Dermis microvascular lymphatic vessel endothelial cell (primary cell): Measurements from ENCODE around the gene HUS1. TPM values are rescaled to one million over a fixed set of nuclear protein-coding genes. Genes with fewer than 3 reads are reported as not detected.

Source experiments
- DNase-seq, 2 donors: peaks; one replicate each; pipeline versions ENCODE4 v3.0.0 to v3.0.0-alpha.2; 2010; ENCODE audit warnings: low read depth in 2 of 2
- total RNA-seq: library from RNA; depleted of rRNA; stranded (reverse); fragments of >200 nt; gene quantifications from 2 replicates; pipeline ENCODE4 v1.2.1, GENCODE V29; 2014

HUS1 gene
- total RNA-seq, 1 donor from 2014 or later, result 8.3 TPM

DNA sequence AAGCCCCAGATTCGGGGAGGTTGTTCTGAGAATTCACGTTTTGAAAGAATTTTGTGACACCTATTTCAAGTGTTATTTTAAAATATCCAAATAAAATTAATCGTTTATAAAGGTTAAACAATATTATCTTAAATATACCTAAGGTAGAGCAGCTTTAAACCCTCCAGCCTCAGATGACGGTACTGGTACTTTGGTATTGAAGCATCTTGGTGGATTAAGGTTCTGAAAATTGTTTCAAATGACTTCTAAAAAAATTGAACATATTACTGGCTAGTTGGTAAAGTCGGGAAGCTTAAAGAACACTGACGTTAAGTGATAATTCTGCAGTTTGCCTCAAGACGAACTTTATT lies 392 bp upstream of the HUS1 start:
- no peak for DNase-seq

DNA sequence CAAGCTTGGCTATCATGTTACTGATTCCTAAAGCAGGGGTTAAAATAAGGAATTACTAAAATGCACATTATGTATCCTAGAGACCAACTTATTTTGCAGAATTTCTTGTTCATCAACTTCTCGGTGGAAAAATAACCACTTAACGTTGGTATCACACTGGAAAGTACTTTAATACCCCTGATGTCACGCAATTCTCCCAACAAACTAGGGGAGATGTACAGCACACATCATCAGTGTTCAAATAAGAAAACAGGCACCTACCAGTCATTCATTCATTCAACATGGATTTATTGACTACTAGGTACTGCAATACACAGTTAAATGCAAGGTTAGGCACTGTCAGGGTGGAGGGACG lies 648 bp downstream of the HUS1 start:
- DNase-seq, result no peak

DNA sequence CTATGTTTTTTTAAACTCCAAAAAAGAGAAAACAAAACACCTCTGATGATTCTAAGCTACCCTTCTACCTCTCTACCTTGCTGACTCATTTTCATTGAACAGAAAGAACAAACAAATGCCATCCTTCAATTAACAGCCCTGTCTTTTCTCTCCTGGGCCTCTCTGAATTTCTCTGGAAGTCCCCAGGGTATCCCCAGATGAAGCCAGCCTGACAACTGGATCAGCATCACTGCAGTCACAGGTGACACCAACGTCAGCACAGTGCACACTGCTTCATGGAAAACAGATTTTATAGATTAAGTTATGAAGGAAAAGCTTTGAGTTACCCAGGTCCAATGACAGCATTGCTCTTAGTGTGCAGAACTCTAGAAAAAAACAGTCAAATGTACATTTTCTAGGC lies 5.7 kb downstream of the HUS1 start:
- no peak for DNase-seq

DNA sequence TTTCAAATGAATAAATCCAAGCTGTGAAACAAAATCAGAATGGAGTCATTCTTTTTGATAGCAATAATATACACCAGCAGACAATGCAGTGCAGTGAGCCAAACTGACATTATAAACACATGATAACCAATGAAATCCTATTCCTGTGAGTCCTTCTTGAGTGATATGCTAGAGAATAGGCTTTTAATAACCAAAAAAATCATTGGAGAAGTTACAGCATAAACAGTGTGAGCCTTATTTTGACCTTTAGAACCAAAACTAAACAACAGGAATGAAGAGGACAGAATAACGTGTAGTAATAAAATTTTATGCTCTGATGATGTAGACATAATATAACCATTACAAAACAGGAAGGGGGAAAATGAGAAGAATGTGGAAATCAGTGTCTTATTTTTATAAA lies 8.7 kb downstream of the HUS1 start:
- DNase-seq, result peak; percentile 44 to 83

DNA sequence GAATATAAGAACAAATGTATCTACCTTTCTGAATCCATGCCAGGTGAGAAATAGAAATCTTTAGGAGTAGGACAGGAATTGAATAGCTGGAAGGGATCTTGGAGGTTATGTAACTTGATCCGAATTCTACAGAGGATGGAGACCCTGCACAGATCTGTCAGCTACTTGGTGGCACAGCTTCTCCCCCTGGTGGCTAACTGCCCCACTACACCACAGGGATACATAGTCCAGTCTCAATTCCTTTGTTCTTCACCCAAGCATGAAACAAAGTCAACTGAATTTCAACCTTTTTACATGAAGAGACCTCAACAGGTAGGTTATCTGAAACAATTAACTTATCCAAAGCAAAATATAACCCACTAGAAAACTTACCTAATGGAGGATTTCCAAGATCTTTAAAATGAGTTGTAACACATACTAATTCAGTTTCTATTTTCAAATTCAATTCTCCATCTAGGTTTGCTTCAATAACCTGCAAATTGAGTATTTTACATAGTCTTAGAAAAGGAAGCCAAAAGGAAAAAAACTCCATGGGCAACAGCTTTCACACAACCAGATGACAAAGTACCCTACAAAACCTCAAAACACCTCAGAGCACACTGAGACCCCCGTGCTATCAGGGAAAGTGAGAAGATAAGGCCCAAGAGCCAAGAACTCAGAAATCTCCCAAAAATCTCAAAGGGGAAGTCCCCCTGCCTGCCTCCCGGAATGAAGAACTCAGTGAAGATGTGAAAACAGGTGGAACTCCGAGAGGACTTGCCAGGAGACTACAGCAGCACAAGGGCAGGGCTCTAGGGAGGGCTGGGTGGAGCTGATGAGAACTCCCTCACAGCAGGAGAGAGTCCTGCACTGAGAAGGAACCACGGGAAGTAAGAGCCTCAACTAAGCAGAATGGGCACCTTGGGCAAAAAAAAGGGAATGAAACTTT lies 10.3 kb downstream of the HUS1 start:
- peak; percentile 61 to 86 for DNase-seq

DNA sequence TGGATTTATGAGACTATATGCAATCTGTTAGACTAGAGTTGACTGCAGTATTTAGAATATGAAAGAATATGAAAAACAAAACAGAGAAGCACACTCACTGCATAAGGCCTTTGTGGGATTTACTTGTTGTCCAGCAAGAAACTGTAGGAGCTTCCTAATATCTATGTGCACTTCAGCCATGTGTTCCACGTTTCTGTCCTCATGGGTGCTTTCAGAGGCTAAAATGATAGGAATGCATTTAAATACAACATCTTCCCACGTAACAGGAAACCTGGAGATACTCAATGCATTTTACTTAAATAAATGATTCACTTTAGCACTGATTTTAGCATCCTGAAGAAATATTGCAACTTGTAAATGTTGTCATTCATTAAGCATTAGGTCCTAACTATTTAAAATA lies 11.7 kb downstream of the HUS1 start:
- no peak for DNase-seq

DNA sequence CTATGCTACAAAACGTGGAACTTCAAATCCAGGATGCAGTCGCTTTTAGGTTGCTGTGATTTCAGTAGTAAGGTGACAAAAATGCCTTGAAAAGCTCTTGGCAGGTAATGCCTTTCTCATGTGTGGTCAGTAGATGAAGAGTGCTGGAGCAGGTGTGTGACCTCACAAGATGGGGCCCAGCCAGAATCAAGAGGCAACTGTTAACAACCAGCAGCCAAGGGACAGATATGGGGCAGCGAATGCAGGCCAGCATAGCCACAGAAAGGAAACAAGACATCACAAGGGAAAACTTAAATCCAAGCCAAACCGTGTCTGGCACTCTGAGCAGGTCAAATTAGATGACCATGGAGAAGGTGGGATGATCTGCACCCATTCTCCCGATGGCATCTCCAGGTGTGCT lies 12.3 kb downstream of the HUS1 start:
- no peak for DNase-seq

DNA sequence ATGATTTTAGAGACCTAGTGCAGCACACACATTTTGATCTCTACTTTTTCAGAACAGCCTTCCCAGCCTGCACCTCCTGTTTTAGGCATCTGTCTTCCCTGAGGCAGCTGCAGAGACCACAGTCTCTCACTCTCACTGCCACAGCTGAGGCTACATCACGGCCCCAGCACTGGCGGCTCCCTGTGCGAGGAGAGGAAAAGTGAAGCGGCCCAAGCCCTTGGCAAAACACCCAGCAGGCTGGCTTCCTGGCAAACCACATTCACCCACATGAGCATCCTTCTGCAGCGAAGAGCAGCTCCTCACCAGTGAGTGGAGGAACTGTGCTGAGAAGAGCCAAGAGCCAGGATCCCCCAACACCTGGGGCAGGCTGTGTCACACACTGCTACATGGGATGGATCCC lies 14.0 kb downstream of the HUS1 start:
- no peak for DNase-seq

DNA sequence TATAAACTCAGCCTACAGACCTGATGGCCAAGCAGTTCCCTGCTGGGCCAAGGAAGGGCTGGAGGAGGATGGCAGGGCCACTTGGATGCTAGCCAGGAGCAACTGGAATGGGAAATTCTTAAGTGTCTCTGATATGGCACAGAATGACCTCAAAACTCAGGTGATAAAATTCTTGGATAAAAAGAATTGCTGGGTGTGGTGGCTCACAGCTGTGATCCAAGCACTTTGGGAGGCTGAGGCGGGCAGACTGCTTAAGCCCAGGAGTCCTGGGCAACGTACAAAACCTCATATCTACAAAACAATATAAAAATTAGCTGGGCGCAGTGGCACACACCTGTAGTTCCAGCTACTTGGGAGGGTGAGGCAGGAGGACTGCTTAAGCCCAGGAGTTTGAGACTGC lies 17.2 kb downstream of the HUS1 start:
- no peak for DNase-seq

DNA sequence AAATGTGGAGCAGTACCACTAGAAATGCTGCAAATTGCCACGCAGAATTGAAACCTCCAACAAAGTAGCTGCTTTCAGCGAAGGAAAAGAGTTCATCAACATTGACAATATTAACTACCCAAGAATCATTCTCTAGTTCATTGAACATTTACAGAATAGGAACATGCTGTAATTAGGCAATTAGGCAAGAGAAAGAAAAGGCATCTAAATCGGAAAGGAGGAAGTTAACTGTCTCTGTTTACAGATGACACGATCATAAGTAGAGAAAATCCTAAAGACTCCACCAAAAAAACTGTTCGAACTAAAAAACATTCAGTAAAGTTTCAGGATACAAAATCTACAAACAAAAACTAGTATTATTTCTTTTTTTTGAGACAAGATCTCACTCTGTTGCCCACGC lies 22.3 kb downstream of the HUS1 start:
- DNase-seq, result no peak

DNA sequence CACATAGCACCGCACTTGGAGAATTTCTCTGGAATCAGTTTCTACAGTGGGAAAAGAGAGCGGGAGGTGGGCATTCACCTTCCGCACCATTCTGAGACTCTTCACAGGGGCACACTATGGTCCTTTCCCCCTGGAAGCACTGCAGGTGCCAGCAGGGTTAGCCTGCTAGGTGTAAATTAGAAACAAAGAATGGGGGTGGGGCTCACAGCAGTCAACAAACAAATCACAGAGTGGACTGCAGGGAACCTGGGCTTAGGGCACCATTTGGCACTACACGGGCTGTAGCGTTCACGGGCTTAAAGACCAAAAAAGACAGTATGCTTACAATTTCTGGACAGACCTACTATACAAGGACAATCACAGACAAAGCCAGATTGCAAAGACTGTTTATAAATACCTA lies 23.2 kb downstream of the HUS1 start:
- no peak for DNase-seq

DNA sequence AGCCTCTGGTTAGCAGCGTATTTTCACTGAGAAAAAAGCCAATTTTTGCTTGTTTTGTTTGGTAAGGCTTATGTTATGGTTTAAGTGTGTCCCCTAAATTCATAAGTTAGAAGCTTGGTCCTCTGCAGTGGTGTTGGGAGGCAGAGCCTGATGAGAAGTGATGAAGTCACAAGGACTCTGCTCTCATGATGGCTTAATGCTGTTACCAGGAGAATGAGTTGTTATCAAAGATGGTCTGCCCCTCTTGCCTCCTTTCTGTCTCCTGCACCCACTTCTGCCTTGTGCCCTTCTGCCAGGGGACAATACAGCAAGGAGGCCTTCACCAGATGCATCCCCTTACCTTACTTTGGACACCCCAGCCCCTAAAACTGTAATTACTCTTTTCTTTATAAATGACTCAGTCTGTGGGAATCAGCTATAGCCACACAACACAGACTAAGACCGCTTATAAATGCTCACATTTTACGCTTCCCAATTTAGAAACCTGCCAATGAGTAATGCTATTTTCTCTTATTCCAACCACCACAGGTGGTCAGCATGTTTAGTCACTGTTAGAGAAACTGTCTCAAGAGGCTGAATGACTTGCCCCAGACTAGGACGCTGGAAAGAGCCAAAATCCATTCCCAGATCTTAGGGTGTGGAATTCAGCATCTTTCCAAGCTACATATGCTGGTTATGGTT lies 25.0 kb downstream of the HUS1 start:
- DNase-seq, result no peak

DNA sequence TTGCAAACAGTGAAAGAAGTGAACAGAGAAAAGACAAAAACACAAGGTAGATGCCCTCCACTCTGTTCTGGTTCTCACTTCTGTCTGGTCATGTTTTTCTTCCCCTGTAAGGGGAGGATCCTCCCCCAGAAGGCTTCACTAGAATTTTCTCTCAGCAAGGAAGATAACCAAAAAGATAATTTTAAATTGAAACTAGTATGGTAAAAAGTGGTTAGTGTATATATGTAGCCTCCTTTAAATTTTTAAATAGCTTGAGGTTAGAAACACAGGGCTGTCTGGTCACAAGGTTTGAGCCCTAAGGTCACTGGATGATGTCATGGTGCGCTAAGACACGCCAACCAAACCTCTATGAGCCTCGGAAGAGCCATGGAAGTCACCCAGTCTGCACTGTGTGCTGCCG lies 25.6 kb downstream of the HUS1 start:
- DNase-seq, result no peak

DNA sequence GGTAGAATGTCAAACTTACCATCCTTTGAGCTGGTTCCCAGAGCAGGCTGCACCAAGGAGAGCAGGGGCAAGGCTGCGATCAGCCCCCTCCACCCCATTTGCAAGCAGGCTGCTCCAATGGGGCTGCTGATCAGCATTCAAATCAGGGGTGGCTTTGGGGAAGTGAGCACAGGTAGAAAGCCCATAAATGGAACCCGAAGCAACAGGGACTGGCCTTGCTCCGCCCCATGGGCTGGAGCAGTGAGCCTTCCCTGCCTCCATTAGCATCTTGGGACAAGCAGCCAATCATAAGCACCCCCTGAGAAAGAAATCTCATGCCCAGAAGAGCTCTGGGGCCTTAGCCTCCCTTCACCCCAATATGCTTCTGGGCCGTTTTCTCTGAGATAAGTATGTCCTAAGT lies 27.2 kb downstream of the HUS1 start:
- no peak for DNase-seq

DNA sequence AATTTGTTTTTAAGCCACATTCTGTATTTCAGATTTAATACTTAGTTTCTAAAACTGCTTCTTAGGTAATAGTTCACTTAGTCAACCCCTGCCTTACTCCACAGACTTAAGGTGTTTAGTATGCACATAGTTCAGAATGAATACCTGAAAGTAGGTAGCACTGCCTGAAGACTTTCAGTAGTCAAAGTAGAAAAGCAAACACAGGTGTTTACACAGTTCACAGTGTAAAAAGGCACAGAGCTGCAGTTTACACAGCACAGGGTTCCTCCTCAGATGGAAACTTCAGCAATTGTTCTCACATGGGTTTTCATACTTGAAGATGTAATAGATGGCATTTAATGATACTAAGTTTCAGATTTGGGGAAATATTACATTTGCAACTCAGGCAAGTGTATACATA lies 28.0 kb downstream of the HUS1 start:
- DNase-seq, result no peak

DNA sequence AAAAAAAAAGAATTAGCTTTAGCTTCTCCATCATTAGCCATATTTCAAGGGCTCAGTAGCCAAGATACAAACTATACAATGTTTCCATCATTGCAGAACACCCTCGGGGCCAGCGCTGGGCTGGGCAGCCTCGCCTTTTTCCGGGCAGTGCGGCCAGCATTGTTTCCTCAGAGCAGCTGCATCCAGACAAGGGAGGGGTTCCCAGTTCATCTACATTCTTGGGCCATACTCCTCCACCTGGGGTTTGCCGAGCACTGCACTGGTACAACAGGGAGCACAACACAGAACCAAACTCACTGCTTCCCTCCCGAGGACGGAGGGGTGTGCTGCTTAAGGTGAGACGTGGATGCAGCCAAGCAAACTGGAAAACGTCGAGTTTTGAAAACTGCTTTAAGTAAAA lies 28.7 kb downstream of the HUS1 start:
- DNase-seq, result peak; percentile 24 to 87

DNA sequence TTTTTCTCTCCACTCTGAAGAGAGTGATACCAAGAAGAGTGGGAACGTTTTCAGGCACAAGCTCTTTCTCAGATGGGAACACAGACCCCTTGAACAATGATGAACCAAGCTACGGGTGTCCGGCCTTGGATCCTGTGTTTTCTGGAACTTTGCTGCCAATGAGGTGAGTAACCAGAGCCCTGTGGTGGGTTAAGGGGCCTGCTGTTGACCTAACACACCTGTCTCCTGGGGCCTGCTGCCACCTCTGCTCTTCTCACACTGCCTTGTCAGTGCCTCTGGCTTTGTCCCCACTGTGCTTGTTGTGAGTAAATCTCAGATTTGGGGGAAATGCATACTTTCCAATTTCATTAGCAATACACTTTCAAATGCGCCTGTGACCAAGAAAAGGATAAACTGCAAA lies 29.7 kb downstream of the HUS1 start:
- no peak for DNase-seq

DNA sequence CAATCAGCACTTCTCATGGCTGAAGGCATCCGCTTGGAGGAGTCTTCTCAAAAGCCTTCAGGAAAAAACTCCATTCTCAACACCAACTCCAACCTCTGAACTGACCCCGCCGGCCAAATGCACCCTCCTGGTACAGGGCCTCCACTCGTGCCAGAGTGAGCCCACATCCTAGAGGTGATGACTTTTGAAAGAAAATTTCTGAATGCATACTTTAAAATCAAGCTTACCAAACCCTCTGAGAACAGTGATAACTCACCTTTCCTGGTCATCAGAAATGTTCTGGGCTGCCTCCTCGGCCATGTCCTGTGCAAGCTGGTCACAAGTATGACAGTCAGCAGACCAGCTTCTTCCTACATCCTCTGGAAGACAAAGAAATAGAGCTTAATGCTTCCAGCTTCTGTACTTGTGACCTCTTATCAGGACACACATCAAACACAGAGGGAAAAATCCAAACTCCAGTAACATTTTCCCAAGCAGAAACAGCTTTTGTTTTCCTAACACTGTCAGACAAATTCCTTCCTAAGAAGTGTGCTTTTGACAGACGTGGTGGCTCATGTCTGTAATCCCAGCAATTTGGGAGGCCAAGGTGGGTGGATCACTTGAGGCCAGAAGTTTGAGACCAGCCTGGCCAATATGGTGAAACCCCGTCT lies 31.1 kb downstream of the HUS1 start, which contains the start of gene PKD1L1:
PKD1L1 (minus strand) TSS at position 326 of the 650 bp plus-strand sequence; CDS start at position 300, 26 bp downstream.
- peak in 1 of 2 donors; percentile 83 for DNase-seq

DNA sequence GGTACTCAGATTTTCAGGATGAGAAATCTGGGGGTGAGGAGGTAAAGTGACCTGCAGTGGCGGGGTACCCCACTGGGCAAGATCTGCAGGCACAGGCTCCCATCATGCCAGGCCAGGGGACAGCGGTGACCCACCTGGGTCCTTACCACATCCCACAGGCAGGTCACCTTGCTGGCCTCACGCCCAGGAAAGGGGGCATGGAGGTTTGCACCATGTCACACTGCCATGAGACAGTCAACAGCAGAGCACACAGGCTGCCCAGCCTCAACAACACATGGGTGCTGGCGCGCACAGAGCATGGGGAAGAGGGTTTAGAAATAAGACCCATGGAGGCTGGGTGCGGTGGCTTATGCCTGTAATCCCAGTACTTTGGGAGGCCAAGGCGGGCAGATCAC lies 32.1 kb downstream of the HUS1 start:
- DNase-seq, result no peak

DNA sequence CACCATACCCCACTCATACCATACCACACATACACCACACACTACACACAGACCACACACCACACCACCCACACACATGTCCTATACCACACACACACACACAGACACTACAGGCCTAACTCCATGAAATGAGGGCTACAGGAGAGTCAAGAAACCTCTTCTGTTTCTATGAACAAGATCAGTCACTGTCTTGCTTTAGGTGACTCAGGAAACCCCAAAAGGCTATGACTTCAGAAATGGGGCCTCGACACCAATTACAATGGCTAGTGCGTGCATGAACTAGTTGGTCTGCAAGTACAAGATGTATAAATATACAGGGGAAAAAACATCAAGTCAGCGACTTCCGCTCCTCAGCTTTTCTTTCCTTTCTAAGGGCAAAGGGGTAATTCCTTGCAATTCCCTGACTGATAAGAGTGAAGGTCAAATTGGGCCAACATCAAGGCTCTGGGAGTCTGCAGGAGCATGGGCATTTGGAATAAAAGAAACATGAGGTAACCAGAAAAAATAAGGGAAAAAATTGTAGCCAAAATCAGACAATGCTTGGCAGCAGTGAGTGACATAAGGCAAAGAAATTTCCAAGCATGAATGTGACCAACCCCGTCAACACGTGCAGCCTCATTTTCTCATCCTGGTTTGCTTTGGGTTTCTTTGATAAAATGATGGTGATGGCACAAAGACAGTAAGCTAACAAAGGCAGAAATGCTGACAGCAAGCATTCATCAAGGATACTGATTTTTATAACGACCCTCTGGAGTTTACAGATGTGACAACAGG lies 32.6 kb downstream of the HUS1 start:
- peak in 1 of 2 donors; percentile 94 for DNase-seq

DNA sequence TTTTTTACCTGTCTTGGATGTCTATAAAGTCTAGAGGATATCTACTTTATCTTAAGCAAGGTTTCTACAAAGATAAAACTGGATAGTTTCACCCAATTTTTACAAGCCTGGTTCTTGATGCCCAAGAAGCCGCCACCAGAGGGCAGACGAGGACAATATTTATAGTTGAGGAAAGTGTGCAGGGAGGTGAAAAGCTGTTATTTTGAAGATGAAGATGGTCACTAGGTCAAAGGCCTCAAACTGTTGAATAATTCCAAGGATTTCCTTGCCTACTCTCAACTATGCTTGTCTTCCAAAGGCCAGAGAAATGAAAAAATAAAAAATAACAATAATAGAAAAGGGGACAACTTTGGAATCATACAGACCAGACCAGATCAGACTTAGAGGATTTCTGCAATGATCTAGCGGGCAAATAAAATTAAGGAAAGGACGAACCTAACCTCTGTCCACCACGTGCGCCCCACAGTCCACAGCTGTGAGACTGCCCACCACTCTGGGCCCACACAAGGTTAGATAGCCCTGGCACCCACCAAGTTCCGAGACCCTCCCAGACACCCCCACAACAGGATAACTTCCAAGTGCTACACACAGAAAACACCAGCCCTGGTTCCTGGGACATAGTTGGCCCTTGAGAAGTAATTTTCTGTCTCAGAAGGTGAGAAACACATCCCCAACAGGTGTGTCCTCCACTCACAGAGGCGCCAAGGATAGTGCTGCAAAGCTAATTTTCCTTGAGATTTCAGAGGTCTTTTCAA lies 34.0 kb downstream of the HUS1 start:
- DNase-seq, result peak; percentile 35 to 79
